Endodermal cell (in vitro differentiated cells): ENCODE data around the gene PPM1L. TPM values are rescaled to one million over a fixed set of nuclear protein-coding genes. Genes with fewer than 3 reads are reported as not detected.

Experiments
- DNase-seq: peaks from one replicate; pipeline ENCODE4 v3.0.0-alpha.2; 2017
- H3K27ac ChIP-seq: 2 replicates; pipeline ENCODE4 v1.5.1; 2013; ENCODE audit warnings: mild to moderate bottlenecking, low read depth, low read length, moderate library complexity
- H3K27me3 ChIP-seq: 2 replicates; pipeline ENCODE4 v1.6.1; 2013; ENCODE audit warnings: mild to moderate bottlenecking, low read length, moderate library complexity; ENCODE audit not compliant: insufficient read depth, control insufficient read depth, poor library complexity, severe bottlenecking
- H3K36me3 ChIP-seq: 2 replicates; pipeline ENCODE4 v1.7.0; 2013; ENCODE audit warnings: mild to moderate bottlenecking, low read length, moderate library complexity; ENCODE audit not compliant: control insufficient read depth, insufficient read depth
- H3K4me1 ChIP-seq: one replicate; pipeline ENCODE4 v1.7.0; 2013; ENCODE audit warnings: low read length; ENCODE audit not compliant: control insufficient read depth, insufficient read depth
- H3K4me3 ChIP-seq: 2 replicates; pipeline ENCODE4 v1.5.1; 2013; ENCODE audit warnings: mild to moderate bottlenecking, low read length, moderate library complexity
- H3K9ac ChIP-seq: 2 replicates; pipeline ENCODE4 v1.6.1; 2013; ENCODE audit warnings: mild to moderate bottlenecking, low read length, moderate library complexity; ENCODE audit not compliant: poor library complexity, severe bottlenecking; ENCODE audit errors: extremely low read depth
- H3K9me3 ChIP-seq: 2 replicates; pipeline ENCODE4 v1.6.1; 2013; ENCODE audit warnings: mild to moderate bottlenecking, low read length, moderate library complexity; ENCODE audit not compliant: control insufficient read depth
- H3K27ac Mint-ChIP-seq: 2 replicates; pipeline ENCODE4 v1.8.0; 2020; ENCODE audit warnings: mixed read lengths
- H3K27me3 Mint-ChIP-seq: 2 replicates; pipeline ENCODE4 v1.8.0; 2021; ENCODE audit warnings: mild to moderate bottlenecking, mixed read lengths; ENCODE audit not compliant: insufficient read depth
- H3K36me3 Mint-ChIP-seq: 2 replicates; pipeline ENCODE4 v1.8.0; 2020; ENCODE audit warnings: low read depth, mixed read lengths
- H3K4me1 Mint-ChIP-seq: 2 replicates; pipeline ENCODE4 v1.8.0; 2020; ENCODE audit warnings: mixed read lengths
- H3K4me3 Mint-ChIP-seq: 2 replicates; pipeline ENCODE4 v1.8.0; 2020; ENCODE audit warnings: mild to moderate bottlenecking, moderate library complexity, mixed read lengths
- H3K9me3 Mint-ChIP-seq: 2 replicates; pipeline ENCODE4 v1.8.0; 2020; ENCODE audit warnings: mild to moderate bottlenecking, mixed read lengths
- WGBS, 2 experiments: methylation state at CpG; one replicate each; pipeline versions ENCODE4 v1.1.5 to v1.1.7; 2013; ENCODE audit warnings: missing lambda C conversion rate in 2 of 2, mixed read lengths in 1 of 2; ENCODE audit not compliant: insufficient coverage in 1 of 2, insufficient read length in 1 of 2; 5-methylcytosine and 5-hydroxymethylcytosine counted together
- total RNA-seq, 2 donors: library from RNA; stranded (reverse); fragmentation: NEBNext Ultra II Directional in 1 of 2; extraction: Animal tissue kit (Norgen Biotek cat#: 25700) in 1 of 2; gene quantifications; 2 replicates in 1 of 2; 3 replicates in 1 of 2; pipeline ENCODE4 v1.2.1, GENCODE V29; 2021
- TF ChIP-seq, protein P1 (sequence below): fragments of 200-600 bp; sonication (generic); conservative IDR thresholded peaks from 2 replicates; pipeline ENCODE4 v1.5.0; 2021; ENCODE audit warnings: antibody characterized with exemption, mild to moderate bottlenecking

The PPM1L gene
- total RNA-seq, 2 donors from 2014 or later = 1.6 to 3.3 TPM

GRCh38 chr3:160851629-160852210 lies 95.7 kb downstream of the PPM1L start:
- DNase-seq = no peak
- H3K27me3 Mint-ChIP-seq = no peaks in the 10 kb centered on the region
- no peak overlapping the region for H3K4me3 Mint-ChIP-seq
- no peaks in the 10 kb centered on the region for H3K27me3 ChIP-seq
- TF ChIP-seq, protein P1, sequence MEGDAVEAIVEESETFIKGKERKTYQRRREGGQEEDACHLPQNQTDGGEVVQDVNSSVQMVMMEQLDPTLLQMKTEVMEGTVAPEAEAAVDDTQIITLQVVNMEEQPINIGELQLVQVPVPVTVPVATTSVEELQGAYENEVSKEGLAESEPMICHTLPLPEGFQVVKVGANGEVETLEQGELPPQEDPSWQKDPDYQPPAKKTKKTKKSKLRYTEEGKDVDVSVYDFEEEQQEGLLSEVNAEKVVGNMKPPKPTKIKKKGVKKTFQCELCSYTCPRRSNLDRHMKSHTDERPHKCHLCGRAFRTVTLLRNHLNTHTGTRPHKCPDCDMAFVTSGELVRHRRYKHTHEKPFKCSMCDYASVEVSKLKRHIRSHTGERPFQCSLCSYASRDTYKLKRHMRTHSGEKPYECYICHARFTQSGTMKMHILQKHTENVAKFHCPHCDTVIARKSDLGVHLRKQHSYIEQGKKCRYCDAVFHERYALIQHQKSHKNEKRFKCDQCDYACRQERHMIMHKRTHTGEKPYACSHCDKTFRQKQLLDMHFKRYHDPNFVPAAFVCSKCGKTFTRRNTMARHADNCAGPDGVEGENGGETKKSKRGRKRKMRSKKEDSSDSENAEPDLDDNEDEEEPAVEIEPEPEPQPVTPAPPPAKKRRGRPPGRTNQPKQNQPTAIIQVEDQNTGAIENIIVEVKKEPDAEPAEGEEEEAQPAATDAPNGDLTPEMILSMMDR = no peak
- H3K4me1 ChIP-seq = no peaks in the 10 kb centered on the region
- H3K9me3 ChIP-seq = no peaks in the 10 kb centered on the region
- no peaks in the 10 kb centered on the region for H3K36me3 ChIP-seq
- no peak overlapping the region for H3K27ac ChIP-seq
- H3K36me3 Mint-ChIP-seq = no peaks in the 10 kb centered on the region
- no peak overlapping the region for H3K27ac Mint-ChIP-seq
- peaks cover 9% of the 10 kb centered on the region for H3K4me1 Mint-ChIP-seq
- H3K9ac ChIP-seq = no peak overlapping the region
- WGBS, 2 experiments = 87 to 95% methylated on average over 5 to 8 of the region's 8 CpGs
- H3K4me3 ChIP-seq = no peak overlapping the region
- no peaks in the 10 kb centered on the region for H3K9me3 Mint-ChIP-seq

- no peak overlapping the region for H3K4me3 ChIP-seq
- TF ChIP-seq, protein P1 = no peak
- Mint-ChIP-seq H3K36me3 (no peaks in the 10 kb centered on the region), H3K9me3 (no peaks in the 10 kb centered on the region), H3K4me3 (no peak overlapping the region), H3K27me3 (no peaks in the 10 kb centered on the region), H3K27ac (no peak overlapping the region), H3K4me1 (peaks cover 9% of the 10 kb centered on the region)
- H3K4me1 ChIP-seq = no peaks in the 10 kb centered on the region
- WGBS, 2 experiments = 92 to 96% methylated on average over 2 of the region's 2 CpGs
- no peaks in the 10 kb centered on the region for H3K36me3 ChIP-seq
- no peaks in the 10 kb centered on the region for H3K27me3 ChIP-seq
- H3K9me3 ChIP-seq = no peaks in the 10 kb centered on the region
- DNase-seq = no peak
- no peak overlapping the region for H3K27ac ChIP-seq
- no peak overlapping the region for H3K9ac ChIP-seq
These were observed 96.8 kb downstream of the PPM1L start for GRCh38 chr3:160852856-160853255.

GRCh38 chr3:160856450-160856849 lies 100.4 kb downstream of the PPM1L start:
- Histone ChIP-seq H3K27ac (no peak overlapping the region), H3K4me1 (no peaks in the 10 kb centered on the region), H3K9ac (no peak overlapping the region), H3K27me3 (no peaks in the 10 kb centered on the region), H3K9me3 (no peaks in the 10 kb centered on the region), H3K36me3 (no peaks in the 10 kb centered on the region), H3K4me3 (no peak overlapping the region)
- H3K9me3 Mint-ChIP-seq = no peaks in the 10 kb centered on the region
- no peak overlapping the region for H3K4me3 Mint-ChIP-seq
- H3K36me3 Mint-ChIP-seq = no peaks in the 10 kb centered on the region
- TF ChIP-seq, protein P1 = no peak
- H3K27me3 Mint-ChIP-seq = no peaks in the 10 kb centered on the region
- H3K27ac Mint-ChIP-seq = no peak overlapping the region
- no peak for DNase-seq
- WGBS, 2 experiments = 95 to 100% methylated on average over 2 of the region's 2 CpGs
- peaks cover 3% of the 10 kb centered on the region for H3K4me1 Mint-ChIP-seq
